HUDEP-2 (cell line): Measurements from ENCODE around the gene BCL11B.
"Not testable (repeated sequence)": the region's sequence is repeated elsewhere in the genome, so short reads cannot be mapped to it uniquely, and the experiment has no call there.

Source experiments
- DNase-seq, 76 experiments: peaks; one replicate each; lab custom pipeline; 2025; ENCODE audit not compliant: unreplicated experiment in 76 of 76; lab: John Stamatoyannopoulos, UW

Gene BCL11B

DNA sequence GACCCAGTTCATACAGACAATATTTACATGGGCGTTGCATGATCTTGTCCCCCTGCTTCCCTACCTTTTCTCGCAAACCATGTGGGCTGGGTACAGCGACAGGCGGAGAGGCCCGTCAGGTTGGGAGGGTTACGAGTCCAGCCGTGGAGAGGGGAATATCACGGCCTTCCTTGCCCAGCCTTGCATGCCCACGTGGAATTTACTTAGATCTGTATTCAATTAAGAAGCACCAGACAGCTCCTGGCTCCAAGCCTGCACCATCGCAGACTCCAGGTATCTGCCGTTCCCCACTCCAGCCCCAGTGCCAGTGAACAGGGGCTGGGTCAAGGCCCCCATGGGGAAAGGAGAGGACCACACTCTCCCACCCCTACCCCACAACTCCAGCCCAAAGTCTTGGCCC, 29.8 kb downstream of the BCL11B start:
- DNase-seq, result no peak

DNA sequence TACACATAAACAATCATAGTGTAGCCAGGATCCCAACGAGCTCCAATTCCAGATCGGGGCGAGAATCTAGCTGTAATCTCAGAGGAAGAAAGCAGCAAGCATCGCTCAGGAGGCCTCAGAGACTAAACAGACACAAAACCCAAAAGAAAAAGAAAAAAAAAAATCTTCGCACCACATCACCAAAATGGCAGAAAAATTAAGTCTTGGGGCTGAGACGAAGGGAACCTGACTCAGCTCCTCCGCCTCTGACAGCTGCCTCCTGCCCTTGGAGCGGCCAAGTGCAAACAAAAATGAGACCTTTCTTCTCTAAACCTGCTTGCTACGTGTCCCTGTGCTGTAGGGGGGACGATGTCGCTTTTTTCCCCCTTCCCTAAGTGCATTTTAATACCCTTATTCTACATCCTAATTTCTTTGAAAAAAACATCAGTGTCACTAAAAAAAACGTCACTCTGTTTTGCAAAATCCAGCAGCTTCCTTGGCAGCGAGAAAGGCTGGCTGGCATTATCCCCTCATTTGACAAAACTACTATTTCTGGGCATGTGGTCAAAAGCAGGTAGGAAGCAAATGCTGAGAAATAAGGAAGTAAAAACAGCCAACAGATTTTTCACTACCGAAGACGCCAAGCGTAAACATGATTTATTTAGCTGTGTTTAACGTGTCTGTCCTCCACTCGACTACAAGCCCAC, 30.5 kb downstream of the BCL11B start:
- no peak for DNase-seq

DNA sequence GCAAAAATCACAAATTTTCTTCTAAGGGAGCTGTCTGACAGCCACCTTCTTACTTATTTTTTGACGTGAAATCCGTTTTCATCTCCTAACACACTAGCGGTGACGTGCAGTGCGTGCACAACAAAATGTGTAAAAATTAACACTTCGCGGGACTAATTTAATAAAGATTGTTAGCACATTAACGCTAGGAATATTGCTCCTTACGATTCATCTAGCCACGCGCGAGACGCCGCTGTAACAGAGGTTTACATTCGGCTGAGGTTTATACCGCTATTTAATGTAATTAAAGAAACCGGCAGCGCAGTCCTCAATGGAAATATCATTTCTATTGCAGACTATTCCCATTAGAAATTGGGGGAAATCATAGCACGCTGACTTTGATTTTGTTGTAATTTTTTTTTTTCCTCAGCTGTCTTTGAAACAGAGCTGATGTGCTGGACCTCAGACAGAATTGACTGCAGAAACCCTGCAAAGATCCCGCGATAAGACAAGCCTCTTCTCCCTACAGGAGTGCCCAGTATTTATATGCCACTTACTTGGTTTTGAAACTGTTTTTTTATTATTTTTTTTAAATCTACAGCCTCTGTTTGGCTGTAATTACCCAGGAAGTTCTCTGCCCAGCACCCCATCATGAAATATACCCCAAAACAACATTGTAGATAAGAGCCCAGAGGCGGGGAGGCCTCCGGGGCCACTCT, 31.2 kb downstream of the BCL11B start:
- DNase-seq, result no peak

DNA sequence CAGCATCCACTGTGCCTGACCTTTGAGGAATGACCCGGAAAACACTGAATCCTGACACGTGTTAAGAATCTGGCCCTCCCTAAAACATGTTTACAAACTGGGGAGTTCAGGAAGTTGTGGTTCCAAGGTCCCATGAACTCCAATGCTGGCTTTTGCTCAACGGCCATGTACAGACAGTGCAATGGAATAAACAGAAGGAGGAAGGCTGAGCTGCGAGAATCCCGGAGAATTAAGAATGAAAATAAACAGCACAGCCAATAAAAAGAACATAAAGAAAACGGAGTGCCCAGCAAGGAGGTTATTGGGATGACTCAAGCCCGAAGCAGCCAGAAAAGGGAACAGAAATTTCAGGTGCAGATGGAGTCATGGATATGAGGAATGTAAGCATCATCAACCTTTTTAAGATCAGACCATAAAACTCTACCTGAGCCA, 32.3 kb downstream of the BCL11B start:
- DNase-seq, result no peak

DNA sequence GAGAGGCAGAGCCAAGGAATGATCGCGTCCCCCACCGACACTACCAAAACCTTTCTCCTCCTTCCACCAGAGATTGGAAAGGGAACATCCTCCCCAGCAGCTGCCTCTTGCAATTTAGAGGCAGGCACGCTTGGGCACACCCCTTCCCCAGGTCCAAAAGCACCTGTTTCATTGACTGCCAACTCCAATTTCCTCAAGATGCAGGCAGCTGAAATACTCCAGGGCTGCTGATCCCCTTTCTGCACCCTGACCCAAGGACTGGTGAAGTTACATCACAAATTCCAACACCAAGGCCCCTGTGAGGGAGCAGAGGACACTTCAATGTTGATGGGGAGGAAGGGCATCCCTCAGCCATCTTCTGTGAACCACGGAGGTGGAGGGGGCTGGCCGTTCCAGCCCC, 33.8 kb downstream of the BCL11B start:
- no peak for DNase-seq

DNA sequence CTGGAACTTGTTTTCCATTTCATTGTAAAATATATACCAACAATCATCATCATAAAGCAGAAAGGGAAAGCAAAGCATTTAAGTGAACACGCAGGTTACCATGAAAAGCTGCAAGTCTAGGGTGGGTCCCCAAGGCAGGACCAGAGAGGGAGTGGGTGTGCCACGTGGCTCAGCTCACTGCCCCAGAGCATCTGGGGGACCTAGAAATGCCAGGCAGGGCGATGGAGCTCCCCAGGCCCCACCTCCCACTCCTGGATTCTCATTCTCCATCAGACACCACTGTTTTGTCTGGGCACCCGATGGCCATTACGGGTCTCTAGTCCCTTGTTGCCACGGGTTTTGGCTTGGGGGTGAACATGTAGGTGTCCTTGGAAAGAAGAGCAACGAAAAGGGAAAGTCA, 34.7 kb downstream of the BCL11B start:
- DNase-seq, result no peak

DNA sequence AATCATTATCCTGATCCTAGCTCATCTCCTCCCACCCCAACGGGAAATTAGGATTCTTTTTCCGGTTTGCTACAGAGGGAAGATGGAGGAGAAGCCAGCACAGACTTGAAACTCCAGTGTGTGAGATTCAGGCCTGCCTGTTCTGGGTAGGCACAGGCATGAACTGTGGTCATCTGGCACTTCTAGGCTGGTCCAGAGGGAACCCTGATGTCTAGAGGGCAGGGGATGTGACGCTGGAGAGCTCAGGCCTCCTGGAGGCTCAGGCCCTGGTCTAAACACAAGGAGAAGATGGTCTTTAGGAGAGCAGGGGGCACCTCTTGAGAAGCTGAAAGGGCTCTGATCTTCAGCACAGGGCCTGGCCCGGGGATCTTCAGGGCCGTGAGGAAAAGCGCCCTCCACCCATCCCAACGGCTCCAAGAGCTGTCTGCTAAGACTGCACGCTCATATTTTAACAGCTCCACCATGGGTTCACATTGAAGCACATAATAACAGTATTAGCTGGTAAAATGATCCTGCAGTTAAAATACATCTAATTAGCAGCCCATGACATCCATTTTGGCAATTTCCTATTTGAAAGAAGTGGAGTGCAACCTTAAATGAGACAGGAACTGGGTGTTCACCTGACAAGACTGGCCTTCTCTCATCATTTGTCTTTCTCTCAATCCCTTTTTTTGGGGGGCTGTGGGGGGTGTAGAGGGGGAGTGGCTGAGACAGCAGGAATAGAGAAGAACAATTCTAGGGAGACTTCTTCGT, 35.4 kb downstream of the BCL11B start:
- no peak for DNase-seq

DNA sequence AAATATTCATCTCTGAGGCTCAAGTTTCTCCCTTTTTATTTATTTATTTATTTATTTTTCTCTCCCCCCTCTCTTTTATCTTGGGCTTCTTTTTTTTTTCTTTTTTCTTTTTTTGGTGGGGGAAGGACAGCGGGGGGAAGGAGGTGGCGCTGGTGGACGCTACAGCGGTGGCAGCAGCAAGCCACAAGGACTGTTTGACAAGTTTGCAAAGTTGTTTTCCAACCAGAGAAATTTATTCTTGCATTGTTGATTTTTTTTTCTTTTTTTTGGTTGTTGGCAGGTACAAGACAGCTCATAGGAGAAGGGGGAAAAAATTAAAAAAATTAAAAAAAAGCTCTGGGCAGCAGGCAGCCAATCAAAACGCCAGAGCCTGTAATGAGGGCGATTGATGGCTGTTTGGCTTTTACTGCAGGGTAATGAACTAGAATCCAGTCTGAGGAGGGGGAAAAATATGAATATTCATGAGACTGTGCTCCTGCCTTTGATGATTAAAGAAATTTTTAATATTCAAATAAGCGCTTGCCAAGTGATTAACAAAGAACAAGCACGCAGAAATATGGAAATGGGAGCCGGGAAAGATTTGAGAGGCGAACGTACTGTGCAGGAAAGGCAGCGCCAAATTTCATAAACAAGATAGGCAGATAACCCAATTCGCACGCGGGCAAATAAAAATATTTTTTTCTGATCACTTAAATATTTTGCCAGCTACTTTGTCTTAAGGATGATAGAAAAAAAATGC, 36.2 kb downstream of the BCL11B start:
- no peak for DNase-seq

DNA sequence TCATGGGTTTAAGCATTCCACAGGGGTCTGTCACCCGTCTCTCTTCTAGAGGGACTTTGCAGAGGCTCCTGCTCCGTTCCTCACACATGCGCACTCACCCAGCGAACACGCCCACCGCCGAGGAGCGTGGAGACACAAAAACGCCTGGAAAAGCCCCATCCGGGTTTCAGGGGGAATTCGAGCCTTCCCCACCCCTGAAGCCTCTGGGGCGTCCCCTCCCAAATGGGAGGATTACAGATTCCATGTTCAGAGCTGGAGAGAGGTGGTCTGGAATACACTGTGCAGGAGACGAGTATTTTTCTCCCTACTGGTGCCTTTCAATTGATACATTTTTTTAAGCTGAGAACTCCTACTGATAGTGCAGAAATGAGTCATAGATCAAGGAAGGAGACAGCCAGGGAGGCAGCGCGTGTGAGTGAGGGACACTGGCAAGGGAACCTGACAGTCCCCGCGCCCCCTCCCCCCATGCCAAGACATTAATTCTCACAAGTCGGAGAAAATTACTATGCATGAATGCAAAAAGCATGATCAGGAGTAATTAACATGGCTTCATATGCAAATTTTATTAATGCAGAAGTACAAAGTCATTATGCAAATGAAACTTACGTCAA, 36.9 kb downstream of the BCL11B start:
- DNase-seq, result no peak

DNA sequence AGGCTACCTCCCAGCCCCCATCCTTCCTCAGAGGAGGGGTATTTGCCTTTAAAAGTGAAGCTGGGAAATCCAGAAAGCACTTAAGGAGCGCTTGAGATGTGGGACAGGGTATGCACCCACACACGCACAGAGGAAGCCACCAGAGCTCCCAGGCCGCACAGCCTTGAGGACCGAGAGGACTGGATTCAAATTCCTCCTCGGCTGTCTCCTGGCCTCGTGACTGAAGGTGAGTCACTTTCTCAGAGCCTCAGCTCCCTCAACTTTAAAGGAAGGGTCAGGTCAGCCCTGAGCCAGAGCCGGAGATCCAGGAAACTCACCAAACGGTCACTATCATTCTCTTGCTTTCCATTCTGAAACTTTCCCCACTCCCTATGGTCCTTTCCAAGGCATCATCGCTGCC, 37.6 kb downstream of the BCL11B start:
- DNase-seq, result no peak

DNA sequence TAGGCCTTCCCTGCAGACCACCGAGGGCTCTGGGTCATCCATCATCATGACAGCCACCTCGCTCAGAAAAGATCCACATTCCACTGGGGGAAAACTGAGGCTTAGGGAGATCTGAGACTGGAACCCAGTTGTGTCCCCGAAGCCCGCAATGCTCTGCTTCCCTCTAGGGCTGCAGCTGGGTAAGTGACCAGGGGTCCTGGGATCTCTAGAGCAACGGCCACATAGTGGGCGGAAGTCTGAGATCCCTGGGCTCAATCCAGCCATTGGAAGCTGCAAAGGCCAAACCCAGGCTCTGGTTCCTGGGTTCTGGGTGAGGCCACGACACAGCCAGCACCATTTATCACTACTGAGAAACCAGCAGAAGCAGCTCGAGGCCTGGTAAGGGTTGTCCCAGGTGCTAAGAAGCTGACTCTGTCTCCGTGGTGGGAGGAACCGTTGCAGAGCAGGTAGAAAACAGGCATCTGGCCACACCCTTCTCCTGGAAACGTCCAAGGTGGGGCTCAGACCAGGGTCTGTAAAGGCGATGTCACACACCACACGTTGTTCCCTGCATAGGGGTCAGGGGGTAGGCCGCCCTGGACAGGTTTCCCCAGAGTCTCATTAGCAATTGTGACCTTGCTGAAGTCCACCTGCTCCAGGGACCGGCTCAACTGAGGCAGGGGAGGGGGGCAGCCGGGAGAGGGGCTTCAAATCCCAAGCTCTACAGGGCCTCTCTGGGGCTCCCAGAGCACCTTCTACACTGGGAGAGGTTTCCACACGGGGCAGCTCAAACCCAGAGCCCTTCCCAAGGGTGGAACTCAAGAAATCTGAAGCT, 38.6 kb downstream of the BCL11B start:
- no peak for DNase-seq

DNA sequence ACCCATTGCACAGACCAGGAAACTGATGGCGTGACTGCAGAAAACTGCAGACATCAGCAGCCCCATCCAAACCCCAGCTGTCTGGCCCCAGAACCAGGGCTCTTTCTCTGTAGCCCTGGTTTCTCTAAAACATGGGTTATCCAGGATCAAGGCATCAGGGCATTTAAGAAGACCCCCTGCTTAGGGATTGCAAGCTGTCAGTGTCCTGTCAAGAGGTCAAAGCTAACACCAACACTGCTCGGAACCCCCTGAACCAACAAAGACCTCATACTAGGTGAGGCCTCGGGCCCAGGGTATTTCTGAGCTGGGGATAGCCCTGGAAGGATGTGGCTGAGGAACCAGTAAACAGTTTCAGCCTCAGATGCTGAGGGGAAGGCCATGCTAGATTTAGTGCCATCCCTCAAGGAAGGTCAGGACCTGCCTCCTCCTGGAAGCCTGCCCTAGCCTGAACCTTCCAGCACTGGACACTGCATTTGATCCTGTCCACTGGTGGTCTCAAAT, 39.2 kb downstream of the BCL11B start:
- DNase-seq, result no peak

DNA sequence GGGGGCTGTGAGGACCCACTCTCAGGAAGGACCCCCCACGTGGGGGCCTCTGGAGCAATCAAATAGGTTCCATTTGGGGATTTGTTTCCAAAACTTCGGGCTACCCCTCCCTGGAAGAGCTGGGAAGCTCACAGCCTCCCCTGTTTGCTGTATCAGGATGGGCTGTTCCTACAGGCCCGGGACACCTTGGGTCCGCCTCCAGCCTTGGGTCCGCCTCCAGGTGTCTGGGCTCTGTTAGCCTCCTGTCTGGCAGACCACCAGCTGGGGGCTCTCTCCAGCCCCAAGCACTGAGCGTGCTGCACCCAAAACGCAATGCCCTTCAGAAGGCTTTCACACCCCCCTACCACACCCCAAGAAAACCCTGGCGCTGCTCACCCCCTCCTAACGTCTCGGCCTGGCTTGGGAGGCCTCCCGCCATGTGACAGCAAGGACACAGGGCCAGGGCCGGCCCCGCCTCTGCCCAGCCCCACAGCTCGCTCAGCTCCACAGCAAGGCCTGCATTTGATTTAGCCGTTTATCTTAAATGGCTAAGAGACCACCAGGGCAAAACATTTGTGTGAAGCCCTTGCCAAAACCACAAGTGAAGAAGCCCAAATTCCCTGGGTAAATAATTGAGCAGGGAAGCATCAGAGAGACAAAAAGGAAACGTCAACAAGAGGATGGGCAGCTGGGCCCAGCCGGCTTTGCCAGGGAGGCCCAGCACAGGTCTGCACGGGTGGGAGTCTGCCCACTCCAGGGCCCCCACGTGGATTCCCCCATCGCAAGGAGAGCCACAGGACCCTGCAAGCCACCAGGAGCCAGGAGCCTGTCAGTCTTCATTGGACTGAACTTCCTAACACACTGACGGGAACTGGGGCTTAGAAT, 39.9 kb downstream of the BCL11B start:
- DNase-seq, result no peak

DNA sequence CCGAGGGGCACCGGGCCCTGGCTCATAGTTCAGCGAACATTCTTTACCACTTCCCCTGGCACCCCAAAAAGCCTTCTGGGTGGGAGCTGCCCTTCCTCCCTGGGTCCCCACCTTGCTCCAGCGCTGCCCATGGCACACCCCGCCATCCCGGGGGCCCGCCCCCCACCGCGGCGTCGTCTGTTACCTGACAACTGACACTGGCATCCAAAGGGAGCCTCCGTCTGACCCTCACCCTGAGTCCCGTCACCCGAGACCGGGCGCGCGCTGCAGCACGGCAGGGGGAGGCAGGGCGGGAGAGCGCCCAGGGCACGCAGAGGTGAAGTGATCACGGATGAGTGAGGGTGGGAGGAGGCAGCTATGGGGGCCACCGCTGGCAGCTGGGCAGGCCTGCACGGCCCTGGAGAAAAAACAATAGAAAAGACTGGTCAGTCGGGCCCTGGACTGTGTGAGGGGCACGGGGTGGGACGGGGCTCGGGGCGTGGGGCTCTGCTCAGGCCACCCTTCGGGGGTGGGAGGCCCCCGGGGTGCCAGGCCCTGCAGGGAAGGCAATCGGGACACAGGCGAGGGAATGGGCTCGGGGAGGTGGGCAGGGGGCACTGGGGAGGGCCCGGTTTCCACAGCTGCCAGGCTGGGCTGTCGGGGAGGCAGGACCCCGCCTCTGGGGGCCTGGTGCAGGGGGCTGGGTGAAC, 40.7 kb downstream of the BCL11B start:
- no peak for DNase-seq

DNA sequence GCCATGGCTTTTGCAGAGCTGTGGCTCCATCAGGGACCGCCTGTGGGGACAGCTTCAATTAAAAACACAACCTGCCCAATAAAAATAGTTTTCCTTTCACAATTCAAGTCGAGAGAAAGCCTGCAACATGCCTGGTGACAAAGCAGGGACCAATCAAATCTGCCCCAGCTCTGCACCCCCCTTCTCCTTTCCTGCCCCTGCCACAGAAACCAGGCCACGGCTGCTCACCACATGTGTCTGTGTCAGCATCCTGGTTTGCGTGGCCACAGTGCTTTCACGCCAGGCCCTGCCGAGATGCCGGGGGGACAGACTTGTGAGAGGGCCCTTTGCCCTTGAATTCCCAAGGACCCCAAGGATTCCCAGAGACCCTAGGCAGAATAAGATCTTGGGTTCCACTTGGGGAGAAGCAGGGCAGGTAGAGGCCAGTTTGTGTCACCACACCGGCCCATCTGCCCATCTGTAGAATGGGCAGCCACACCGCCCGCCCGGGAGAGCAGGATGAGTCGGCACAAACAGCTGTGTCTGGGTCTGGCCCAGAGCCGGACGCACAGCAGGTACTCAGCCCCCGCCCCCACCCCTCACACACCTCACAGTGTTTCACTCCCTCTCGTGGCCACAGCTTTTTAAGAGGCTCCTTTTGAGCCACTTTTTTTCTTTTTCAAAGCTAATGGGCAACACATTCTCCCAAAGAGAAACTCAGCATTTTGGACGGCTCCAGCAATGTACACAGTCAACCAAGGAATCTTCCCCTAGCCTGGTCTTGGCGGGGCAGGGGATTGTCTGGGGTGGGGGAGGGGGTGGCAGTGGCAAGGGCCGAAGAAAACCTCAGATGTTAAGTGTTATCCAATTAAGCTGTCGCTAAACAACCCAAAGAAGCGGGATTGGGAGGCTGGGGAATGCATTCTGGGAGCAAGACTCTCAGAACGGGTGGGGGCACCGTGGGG, 41.5 kb downstream of the BCL11B start:
- DNase-seq, result peak in 1 of 76 experiments; percentile 6

DNA sequence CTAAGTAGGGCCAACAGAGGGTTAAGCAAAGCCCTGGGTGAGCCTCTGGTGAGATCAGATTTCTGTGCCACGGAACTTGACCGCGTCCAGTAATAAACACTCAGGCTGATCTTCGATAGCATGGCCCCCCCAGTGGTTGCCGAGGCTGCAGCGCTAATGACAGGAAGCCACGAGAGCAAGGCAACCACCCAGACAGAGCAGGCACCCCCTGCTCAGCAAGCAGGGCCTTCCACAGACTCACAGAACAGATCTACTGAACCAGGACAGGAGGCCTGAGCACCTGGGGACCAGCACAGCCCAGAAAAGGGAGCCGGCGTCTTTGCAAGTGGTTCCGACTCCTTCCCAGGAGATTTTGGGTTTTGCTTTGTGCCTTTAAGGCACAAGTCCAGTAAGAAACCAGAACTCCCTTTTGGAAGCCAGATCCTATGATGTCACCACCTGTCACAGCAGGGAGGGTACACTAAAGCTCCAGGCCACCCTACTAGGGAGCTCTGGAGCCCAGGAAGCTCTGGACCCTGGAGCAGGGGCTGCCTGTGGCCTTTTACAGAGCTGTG, 42.3 kb downstream of the BCL11B start:
- DNase-seq, result no peak

DNA sequence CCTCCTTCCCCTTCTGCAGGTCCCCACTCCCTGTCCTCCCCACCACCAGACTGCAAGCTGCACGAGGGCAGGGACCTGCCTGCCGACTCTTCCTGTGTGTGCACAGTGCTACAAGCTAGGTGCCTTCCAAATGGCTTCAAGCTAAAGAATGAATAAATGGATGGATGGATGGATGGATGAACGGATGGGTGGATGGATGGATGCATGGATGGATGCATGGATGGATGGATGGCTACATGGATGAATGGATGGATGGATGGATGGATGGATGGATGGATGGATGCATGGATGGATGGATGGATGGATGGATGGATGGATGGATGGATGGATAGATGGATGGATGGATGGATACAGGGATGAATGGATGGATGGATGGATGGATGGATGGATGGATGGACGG, 43.2 kb downstream of the BCL11B start:
- not testable (repeated sequence) for DNase-seq
